Activated naive CD4-positive, alpha-beta T cell treated with anti-CD3 and anti-CD28 coated beads, Interleukin-2, amount 50 U/mL, for 24 hours (primary cell): ENCODE data around the gene HMGXB4.
"Not testable (repeated sequence)": the region's sequence is repeated elsewhere in the genome, so short reads cannot be mapped to it uniquely, and the experiment has no call there.

ENCODE experiments used
- H3K27ac Mint-ChIP-seq: one replicate; pipeline ENCODE4 v1.8.0; 2021; ENCODE audit warnings: mild to moderate bottlenecking, mixed read lengths
- H3K27me3 Mint-ChIP-seq: one replicate; pipeline ENCODE4 v1.8.0; 2021; ENCODE audit warnings: mixed read lengths
- H3K36me3 Mint-ChIP-seq: one replicate; pipeline ENCODE4 v1.8.0; 2021; ENCODE audit warnings: mixed read lengths
- H3K4me1 Mint-ChIP-seq: one replicate; pipeline ENCODE4 v1.8.0; 2021; ENCODE audit warnings: mixed read lengths
- H3K4me3 Mint-ChIP-seq: one replicate; pipeline ENCODE4 v1.8.0; 2021; ENCODE audit warnings: mild to moderate bottlenecking, mixed read lengths
- H3K9me3 Mint-ChIP-seq: one replicate; pipeline ENCODE4 v1.8.0; 2021; ENCODE audit warnings: mixed read lengths

Gene HMGXB4

GRCh38 chr22:35230839-35231584 is 26.3 kb upstream of the HMGXB4 start:
- peaks cover 15% of the 10 kb centered on the region for H3K4me1 Mint-ChIP-seq
- H3K27ac Mint-ChIP-seq: no peak overlapping the region
- peaks cover 9% of the 10 kb centered on the region for H3K27me3 Mint-ChIP-seq
- H3K4me3 Mint-ChIP-seq: no peak overlapping the region
- H3K36me3 Mint-ChIP-seq: no peaks in the 10 kb centered on the region
- no peaks in the 10 kb centered on the region for H3K9me3 Mint-ChIP-seq

- Mint-ChIP-seq H3K36me3 (no peaks in the 10 kb centered on the region), H3K9me3 (no peaks in the 10 kb centered on the region), H3K27ac (no peak overlapping the region), H3K4me3 (no peak overlapping the region), H3K4me1 (peaks cover 15% of the 10 kb centered on the region), H3K27me3 (peaks cover 12% of the 10 kb centered on the region)
These were observed 25.7 kb upstream of the HMGXB4 start for GRCh38 chr22:35231585-35232084.

GRCh38 chr22:35238749-35239148 is 18.5 kb upstream of the HMGXB4 start:
- not testable (repeated sequence) for H3K27me3 Mint-ChIP-seq, H3K9me3 Mint-ChIP-seq, H3K4me3 Mint-ChIP-seq, H3K27ac Mint-ChIP-seq, H3K4me1 Mint-ChIP-seq, H3K36me3 Mint-ChIP-seq

GRCh38 chr22:35244507-35244906 is 12.8 kb upstream of the HMGXB4 start:
- not testable (repeated sequence) for H3K4me1 Mint-ChIP-seq, H3K27me3 Mint-ChIP-seq, H3K9me3 Mint-ChIP-seq, H3K36me3 Mint-ChIP-seq, H3K4me3 Mint-ChIP-seq
- H3K27ac Mint-ChIP-seq: peak overlapping the region; percentile 23

- Mint-ChIP-seq H3K36me3 (no peaks in the 10 kb centered on the region), H3K27ac (no peak overlapping the region), H3K4me3 (no peak overlapping the region), H3K9me3 (no peaks in the 10 kb centered on the region), H3K4me1 (no peaks in the 10 kb centered on the region), H3K27me3 (peaks cover 2% of the 10 kb centered on the region)
These were observed 7.1 kb upstream of the HMGXB4 start for GRCh38 chr22:35250156-35250555.

GRCh38 chr22:35253946-35254345 is 3.3 kb upstream of the HMGXB4 start:
- Mint-ChIP-seq H3K9me3 (no peaks in the 10 kb centered on the region), H3K27me3 (peaks cover 2% of the 10 kb centered on the region), H3K27ac (no peak overlapping the region), H3K4me1 (peaks cover 17% of the 10 kb centered on the region), H3K36me3 (no peaks in the 10 kb centered on the region), H3K4me3 (no peak overlapping the region)

- no peaks in the 10 kb centered on the region for H3K36me3 Mint-ChIP-seq
- no peaks in the 10 kb centered on the region for H3K27me3 Mint-ChIP-seq
- H3K4me3 Mint-ChIP-seq: peak overlapping the region; percentile 89
- H3K4me1 Mint-ChIP-seq: peaks cover 37% of the 10 kb centered on the region
- H3K9me3 Mint-ChIP-seq: no peaks in the 10 kb centered on the region
- H3K27ac Mint-ChIP-seq: peak overlapping the region; percentile 94
These were observed 332 bp upstream of the HMGXB4 start for GRCh38 chr22:35257002-35257320.

GRCh38 chr22:35258191-35258988 is 1.1 kb downstream of the HMGXB4 start:
- Mint-ChIP-seq H3K4me3 (peak overlapping the region; percentile 92), H3K27ac (peak overlapping the region; percentile 89), H3K4me1 (peaks cover 37% of the 10 kb centered on the region), H3K36me3 (peaks cover 2% of the 10 kb centered on the region), H3K9me3 (no peaks in the 10 kb centered on the region), H3K27me3 (no peaks in the 10 kb centered on the region)

- Mint-ChIP-seq H3K36me3 (peaks cover 22% of the 10 kb centered on the region), H3K27ac (peak overlapping the region; percentile 24), H3K4me1 (peaks cover 22% of the 10 kb centered on the region), H3K4me3 (no peak overlapping the region), H3K9me3 (no peaks in the 10 kb centered on the region), H3K27me3 (no peaks in the 10 kb centered on the region)
These were observed 7.7 kb downstream of the HMGXB4 start for GRCh38 chr22:35264986-35265385.

GRCh38 chr22:35266277-35266676 is 9.0 kb downstream of the HMGXB4 start:
- Mint-ChIP-seq H3K27me3 (no peaks in the 10 kb centered on the region), H3K9me3 (no peaks in the 10 kb centered on the region), H3K4me1 (peaks cover 16% of the 10 kb centered on the region), H3K36me3 (peaks cover 22% of the 10 kb centered on the region), H3K4me3 (no peak overlapping the region), H3K27ac (no peak overlapping the region)

- H3K36me3 Mint-ChIP-seq: peaks cover 22% of the 10 kb centered on the region
- no peak overlapping the region for H3K4me3 Mint-ChIP-seq
- H3K27me3 Mint-ChIP-seq: no peaks in the 10 kb centered on the region
- peaks cover 38% of the 10 kb centered on the region for H3K4me1 Mint-ChIP-seq
- peak overlapping the region; percentile 61 for H3K27ac Mint-ChIP-seq
- no peaks in the 10 kb centered on the region for H3K9me3 Mint-ChIP-seq
These were observed 12.3 kb downstream of the HMGXB4 start for GRCh38 chr22:35269630-35270029.

- H3K4me3 Mint-ChIP-seq: peak overlapping the region; percentile 68
- H3K27ac Mint-ChIP-seq: peak overlapping the region; percentile 56
- H3K9me3 Mint-ChIP-seq: no peaks in the 10 kb centered on the region
- H3K36me3 Mint-ChIP-seq: peaks cover 12% of the 10 kb centered on the region
- no peaks in the 10 kb centered on the region for H3K27me3 Mint-ChIP-seq
- H3K4me1 Mint-ChIP-seq: peaks cover 30% of the 10 kb centered on the region
These were observed 17.0 kb downstream of the HMGXB4 start for GRCh38 chr22:35274154-35274871.

GRCh38 chr22:35275580-35275979 is 18.3 kb downstream of the HMGXB4 start:
- H3K36me3 Mint-ChIP-seq: peaks cover 16% of the 10 kb centered on the region
- H3K27ac Mint-ChIP-seq: no peak overlapping the region
- H3K9me3 Mint-ChIP-seq: no peaks in the 10 kb centered on the region
- H3K27me3 Mint-ChIP-seq: no peaks in the 10 kb centered on the region
- H3K4me1 Mint-ChIP-seq: peaks cover 39% of the 10 kb centered on the region
- H3K4me3 Mint-ChIP-seq: no peak overlapping the region

- no peaks in the 10 kb centered on the region for H3K9me3 Mint-ChIP-seq
- no peak overlapping the region for H3K27ac Mint-ChIP-seq
- peaks cover 16% of the 10 kb centered on the region for H3K36me3 Mint-ChIP-seq
- no peaks in the 10 kb centered on the region for H3K27me3 Mint-ChIP-seq
- no peak overlapping the region for H3K4me3 Mint-ChIP-seq
- H3K4me1 Mint-ChIP-seq: peaks cover 41% of the 10 kb centered on the region
These were observed 18.7 kb downstream of the HMGXB4 start for GRCh38 chr22:35276019-35276418.

- Mint-ChIP-seq H3K9me3 (no peaks in the 10 kb centered on the region), H3K27ac (no peak overlapping the region), H3K4me1 (peaks cover 6% of the 10 kb centered on the region), H3K36me3 (peaks cover 9% of the 10 kb centered on the region), H3K27me3 (no peaks in the 10 kb centered on the region), H3K4me3 (no peak overlapping the region)
These were observed 30.8 kb downstream of the HMGXB4 start for GRCh38 chr22:35288116-35288515.

GRCh38 chr22:35292786-35293185 is 35.5 kb downstream of the HMGXB4 start:
- H3K36me3 Mint-ChIP-seq: peaks cover 8% of the 10 kb centered on the region
- no peak overlapping the region for H3K4me3 Mint-ChIP-seq
- no peaks in the 10 kb centered on the region for H3K9me3 Mint-ChIP-seq
- no peaks in the 10 kb centered on the region for H3K4me1 Mint-ChIP-seq
- no peaks in the 10 kb centered on the region for H3K27me3 Mint-ChIP-seq
- no peak overlapping the region for H3K27ac Mint-ChIP-seq
